Measurements from ENCODE around the gene IKZF1.

GRCh38 chr7:50296799-50297198, 7.7 kb upstream of the IKZF1 start:
- TF ChIP-seq MXI1 (IDR thresholded peaks at IDR 0.05; ENCODE audit: borderline replicate concordance, low read depth, low read length) (no peak), POLR2A (IDR thresholded peaks at IDR 0.05; ENCODE audit: low read depth, low read length) (no peak)
